Activated naive CD8-positive, alpha-beta T cell treated with anti-CD3 and anti-CD28 coated beads for 36 hours (primary cell): ENCODE results near the gene SASH3. TPM values are rescaled to one million over a fixed set of nuclear protein-coding genes. Genes with fewer than 3 reads are reported as not detected.

Source experiments
- DNase-seq: peaks from one replicate; pipeline ENCODE4 v3.0.0; 2021
- H3K27ac Mint-ChIP-seq: one replicate; pipeline ENCODE4 v1.8.0; 2022; ENCODE audit warnings: mild to moderate bottlenecking, moderate library complexity, mixed read lengths
- H3K27me3 Mint-ChIP-seq: one replicate; pipeline ENCODE4 v1.8.0; 2022; ENCODE audit warnings: mild to moderate bottlenecking, mixed read lengths
- H3K36me3 Mint-ChIP-seq: one replicate; pipeline ENCODE4 v1.8.0; 2021; ENCODE audit warnings: mild to moderate bottlenecking, mixed read lengths
- H3K4me1 Mint-ChIP-seq: one replicate; pipeline ENCODE4 v1.8.0; 2021; ENCODE audit warnings: mixed read lengths
- H3K4me3 Mint-ChIP-seq: one replicate; pipeline ENCODE4 v1.8.0; 2022; ENCODE audit warnings: mild to moderate bottlenecking, moderate library complexity, mixed read lengths
- H3K9me3 Mint-ChIP-seq: one replicate; pipeline ENCODE4 v1.8.0; 2022; ENCODE audit warnings: mixed read lengths
- total RNA-seq, 2 experiments: library from RNA; stranded (reverse); gene quantifications; one replicate each; pipeline ENCODE4 v1.2.3, GENCODE V29; 2021

SASH3 gene
- total RNA-seq, 2 experiments from 2014 or later: 121 to 123 TPM

DNA sequence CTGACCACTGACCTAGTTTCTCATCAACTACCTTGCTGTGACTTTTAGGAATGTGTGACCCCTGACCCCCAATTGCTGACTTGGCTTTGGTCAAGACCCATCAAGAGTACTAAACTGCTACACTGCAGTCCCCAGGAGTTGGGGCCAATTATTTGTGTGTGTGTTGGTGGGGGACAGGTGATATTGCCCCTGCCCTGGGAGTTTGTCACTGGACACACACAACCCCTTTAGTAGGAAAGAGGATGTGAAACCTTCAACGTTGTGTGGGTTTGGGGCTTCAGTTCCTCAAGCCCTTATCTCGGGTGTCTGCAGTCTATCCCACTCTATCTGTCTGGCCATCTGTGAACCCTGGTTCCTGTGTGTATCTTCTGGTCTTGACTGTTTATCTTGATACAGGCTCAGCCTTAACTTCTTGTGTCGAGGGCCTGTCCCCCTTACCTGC lies 6.5 kb downstream of the SASH3 start:
- H3K27ac Mint-ChIP-seq: peak overlapping the region; percentile 86
- peak overlapping the region; percentile 66 for H3K4me3 Mint-ChIP-seq
- H3K9me3 Mint-ChIP-seq: no peaks in the 10 kb centered on the region
- peaks cover 57% of the 10 kb centered on the region for H3K36me3 Mint-ChIP-seq
- H3K4me1 Mint-ChIP-seq: peaks cover 50% of the 10 kb centered on the region
- no peak for DNase-seq
- H3K27me3 Mint-ChIP-seq: no peaks in the 10 kb centered on the region

- no peak for DNase-seq
- Mint-ChIP-seq H3K36me3 (peaks cover 46% of the 10 kb centered on the region), H3K27me3 (no peaks in the 10 kb centered on the region), H3K9me3 (no peaks in the 10 kb centered on the region), H3K4me1 (peaks cover 47% of the 10 kb centered on the region), H3K27ac (peak overlapping the region; percentile 87), H3K4me3 (peak overlapping the region; percentile 18)
Measured at GRCh38 chrX:129787336-129788055, 7.7 kb downstream of the SASH3 start.

DNA sequence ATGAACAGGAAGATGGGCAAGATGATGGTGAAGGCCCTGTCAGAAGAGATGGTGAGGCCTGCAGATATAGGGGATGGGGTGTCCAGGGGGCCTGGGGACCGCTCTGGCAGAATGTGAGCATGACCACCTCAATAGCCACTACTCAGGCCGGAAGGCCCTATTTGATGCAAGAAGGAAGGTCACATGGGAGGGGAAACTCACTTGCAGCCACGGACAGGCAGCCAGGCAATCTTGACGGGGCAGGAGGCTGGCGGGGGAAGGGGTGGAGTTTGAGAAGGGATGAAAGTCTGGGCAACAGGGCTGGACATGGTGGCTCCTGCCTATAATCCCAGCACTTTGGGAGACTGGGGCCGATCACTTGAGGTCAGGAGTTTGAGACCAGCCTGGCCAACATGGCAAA lies 8.8 kb downstream of the SASH3 start:
- Mint-ChIP-seq H3K27ac (peak overlapping the region; percentile 58), H3K36me3 (peaks cover 36% of the 10 kb centered on the region)

DNA sequence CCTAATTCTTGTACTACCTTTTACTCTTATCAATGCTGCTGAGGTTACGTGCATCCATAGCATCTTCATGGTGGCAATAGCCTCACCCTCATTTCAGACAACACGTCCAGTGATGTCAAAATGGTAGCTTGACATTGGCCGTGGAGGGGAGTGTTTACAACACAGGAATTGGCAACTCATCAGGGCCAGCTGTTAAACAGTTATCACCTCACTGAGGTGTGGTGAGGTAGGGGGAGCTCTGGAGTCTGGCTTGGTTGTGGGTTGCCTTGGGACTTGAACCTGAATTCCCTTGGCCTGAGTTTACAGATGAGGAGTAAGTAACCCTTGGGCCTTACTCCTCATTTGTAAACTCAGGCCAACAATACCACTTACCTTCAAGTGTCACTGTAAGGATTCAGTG lies 10.4 kb downstream of the SASH3 start:
- no peaks in the 10 kb centered on the region for H3K27me3 Mint-ChIP-seq
- peak overlapping the region; percentile 51 for H3K27ac Mint-ChIP-seq
- H3K4me3 Mint-ChIP-seq: no peak overlapping the region
- DNase-seq: no peak
- no peaks in the 10 kb centered on the region for H3K9me3 Mint-ChIP-seq
- peaks cover 25% of the 10 kb centered on the region for H3K36me3 Mint-ChIP-seq
- peaks cover 26% of the 10 kb centered on the region for H3K4me1 Mint-ChIP-seq

More for the DNA sequence above, 8.8 kb downstream of the SASH3 start:
- Mint-ChIP-seq H3K4me3 (no peak overlapping the region), H3K4me1 (peaks cover 39% of the 10 kb centered on the region), H3K27me3 (no peaks in the 10 kb centered on the region), H3K9me3 (no peaks in the 10 kb centered on the region)
- no peak for DNase-seq

DNA sequence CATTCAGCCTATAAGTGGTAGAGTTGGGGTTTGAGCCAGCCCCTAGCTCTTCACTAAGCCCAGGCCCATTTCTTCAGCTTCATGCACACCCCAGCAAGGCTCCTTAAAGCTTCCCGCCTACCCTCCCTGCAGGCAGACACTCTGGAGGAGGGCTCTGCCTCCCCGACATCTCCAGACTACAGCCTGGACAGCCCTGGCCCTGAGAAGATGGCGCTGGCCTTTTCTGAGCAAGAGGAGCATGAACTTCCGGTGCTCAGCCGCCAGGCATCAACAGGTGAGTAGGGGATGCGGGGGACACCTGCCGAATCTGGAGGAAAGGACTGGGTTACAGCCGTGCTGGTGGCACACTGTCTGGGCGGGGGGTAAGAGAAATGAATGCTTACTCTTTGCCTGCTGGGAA lies 11.1 kb downstream of the SASH3 start:
- no peak for DNase-seq
- Mint-ChIP-seq H3K9me3 (no peaks in the 10 kb centered on the region), H3K27ac (no peak overlapping the region), H3K36me3 (peaks cover 18% of the 10 kb centered on the region), H3K4me1 (peaks cover 19% of the 10 kb centered on the region), H3K27me3 (no peaks in the 10 kb centered on the region), H3K4me3 (no peak overlapping the region)

GRCh38 chrX:129791336-129791735 lies 11.6 kb downstream of the SASH3 start:
- Mint-ChIP-seq H3K9me3 (no peaks in the 10 kb centered on the region), H3K36me3 (peaks cover 14% of the 10 kb centered on the region), H3K4me1 (peaks cover 14% of the 10 kb centered on the region), H3K27ac (peak overlapping the region; percentile 10), H3K27me3 (no peaks in the 10 kb centered on the region), H3K4me3 (no peak overlapping the region)
- DNase-seq: no peak

- Mint-ChIP-seq H3K27ac (peak overlapping the region; percentile 27), H3K27me3 (no peaks in the 10 kb centered on the region), H3K4me1 (peaks cover 11% of the 10 kb centered on the region), H3K36me3 (peaks cover 11% of the 10 kb centered on the region), H3K4me3 (no peak overlapping the region), H3K9me3 (no peaks in the 10 kb centered on the region)
- DNase-seq: no peak
Measured at GRCh38 chrX:129791961-129792570, 12.3 kb downstream of the SASH3 start.

DNA sequence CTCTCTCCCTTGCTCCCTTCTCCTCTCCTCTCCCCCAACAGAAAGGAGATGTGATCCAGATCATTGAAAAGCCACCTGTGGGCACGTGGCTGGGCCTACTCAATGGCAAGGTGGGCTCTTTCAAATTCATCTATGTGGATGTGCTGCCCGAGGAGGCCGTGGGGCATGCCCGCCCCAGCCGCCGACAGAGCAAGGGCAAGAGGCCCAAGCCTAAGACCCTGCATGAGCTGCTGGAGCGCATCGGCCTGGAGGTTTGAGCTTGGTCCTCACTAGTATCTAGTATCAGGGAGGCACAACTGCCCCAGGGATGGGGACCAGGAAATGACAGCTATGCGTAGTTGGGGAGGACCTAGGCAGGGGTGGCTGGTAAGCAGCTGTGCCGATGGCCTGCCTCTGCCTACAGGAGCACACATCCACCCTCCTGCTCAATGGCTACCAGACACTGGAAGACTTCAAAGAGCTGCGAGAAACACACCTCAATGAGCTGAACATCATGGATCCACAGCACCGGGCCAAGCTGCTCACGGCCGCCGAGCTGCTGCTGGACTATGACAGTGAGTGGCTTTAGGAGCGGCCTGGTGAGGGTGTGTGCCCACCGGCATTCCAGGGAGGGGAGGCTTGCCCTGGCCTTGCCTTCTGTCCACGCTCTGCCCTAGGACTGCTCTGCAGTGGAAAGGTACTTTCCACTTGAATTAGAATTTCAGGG lies 13.0 kb downstream of the SASH3 start:
- Mint-ChIP-seq H3K9me3 (no peaks in the 10 kb centered on the region), H3K36me3 (peaks cover 8% of the 10 kb centered on the region), H3K4me3 (no peak overlapping the region), H3K27ac (peak overlapping the region; percentile 12), H3K4me1 (peaks cover 8% of the 10 kb centered on the region), H3K27me3 (no peaks in the 10 kb centered on the region)
- no peak for DNase-seq

DNA sequence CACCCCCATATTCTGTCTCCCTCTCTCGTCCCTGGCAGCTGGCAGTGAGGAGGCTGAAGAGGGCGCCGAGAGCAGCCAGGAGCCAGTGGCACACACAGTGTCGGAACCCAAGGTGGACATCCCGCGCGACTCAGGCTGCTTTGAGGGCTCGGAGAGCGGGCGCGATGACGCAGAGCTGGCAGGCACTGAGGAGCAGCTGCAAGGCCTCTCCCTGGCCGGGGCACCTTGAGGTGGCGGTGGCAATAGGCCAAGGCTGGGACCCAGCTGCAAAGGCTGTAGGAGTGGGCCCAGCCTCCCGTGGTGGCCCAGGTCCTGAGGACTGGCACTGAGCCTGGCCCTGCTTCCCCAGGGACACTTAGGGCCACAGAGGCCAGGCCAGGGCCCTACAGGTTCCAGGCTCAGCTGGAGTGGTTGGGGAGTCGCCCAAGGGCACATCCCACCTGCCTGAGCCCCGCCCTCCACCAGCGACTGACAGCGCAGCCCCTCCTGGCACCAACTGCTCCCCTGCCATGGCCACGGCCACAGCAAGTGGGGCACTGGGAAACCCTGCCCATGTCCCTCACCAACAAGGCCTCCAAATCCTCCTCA lies 13.9 kb downstream of the SASH3 start:
- H3K9me3 Mint-ChIP-seq: no peaks in the 10 kb centered on the region
- H3K27ac Mint-ChIP-seq: no peak overlapping the region
- H3K36me3 Mint-ChIP-seq: peaks cover 15% of the 10 kb centered on the region
- no peaks in the 10 kb centered on the region for H3K27me3 Mint-ChIP-seq
- H3K4me1 Mint-ChIP-seq: peaks cover 16% of the 10 kb centered on the region
- no peak overlapping the region for H3K4me3 Mint-ChIP-seq
- no peak for DNase-seq

- H3K27ac Mint-ChIP-seq: peak overlapping the region; percentile 72
- no peak for DNase-seq
- no peak overlapping the region for H3K4me3 Mint-ChIP-seq
- H3K4me1 Mint-ChIP-seq: peaks cover 27% of the 10 kb centered on the region
- H3K9me3 Mint-ChIP-seq: no peaks in the 10 kb centered on the region
- H3K27me3 Mint-ChIP-seq: no peaks in the 10 kb centered on the region
- peaks cover 26% of the 10 kb centered on the region for H3K36me3 Mint-ChIP-seq
Measured at GRCh38 chrX:129795584-129795983, 15.8 kb downstream of the SASH3 start.

DNA sequence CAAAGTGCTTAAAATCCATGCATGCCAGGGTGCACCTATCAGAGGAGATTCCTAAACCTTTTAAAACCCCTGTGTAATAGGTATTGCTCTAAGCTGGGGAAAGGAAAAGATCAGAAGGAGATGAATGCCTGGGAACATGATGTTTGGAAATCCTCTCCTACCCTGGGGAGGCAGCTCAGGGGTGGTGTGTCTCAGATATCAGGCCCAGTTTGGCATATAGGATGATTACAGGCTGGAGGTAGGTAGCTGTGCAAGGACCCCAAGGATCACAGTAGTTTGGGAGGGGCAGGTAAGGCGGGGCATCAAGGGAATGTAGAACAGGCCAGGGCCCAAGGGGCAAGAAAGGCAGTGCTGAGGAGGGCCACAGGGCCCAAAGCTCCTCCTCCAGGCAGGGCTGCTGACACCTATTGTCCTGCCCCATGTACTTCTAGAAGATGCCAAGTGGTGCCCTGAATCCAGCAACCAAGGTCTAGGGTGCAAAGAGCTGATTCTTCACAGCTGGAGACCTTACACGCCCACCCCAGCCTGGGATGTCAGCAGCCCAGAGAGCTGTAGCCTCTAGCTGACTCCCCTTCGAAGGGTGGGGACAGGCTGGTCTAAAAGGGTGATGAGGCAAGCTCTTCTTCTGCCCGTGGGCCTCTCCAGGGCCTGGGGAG lies 17.6 kb downstream of the SASH3 start:
- Mint-ChIP-seq H3K4me1 (peaks cover 27% of the 10 kb centered on the region), H3K36me3 (peaks cover 26% of the 10 kb centered on the region), H3K27me3 (no peaks in the 10 kb centered on the region), H3K9me3 (no peaks in the 10 kb centered on the region), H3K4me3 (no peak overlapping the region), H3K27ac (no peak overlapping the region)
- DNase-seq: no peak

- DNase-seq: no peak
- Mint-ChIP-seq H3K4me1 (peaks cover 27% of the 10 kb centered on the region), H3K4me3 (no peak overlapping the region), H3K27me3 (no peaks in the 10 kb centered on the region), H3K9me3 (no peaks in the 10 kb centered on the region), H3K36me3 (peaks cover 26% of the 10 kb centered on the region), H3K27ac (peak overlapping the region; percentile 76)
Measured at GRCh38 chrX:129798456-129798855, 18.7 kb downstream of the SASH3 start.

- no peak overlapping the region for H3K4me3 Mint-ChIP-seq
- DNase-seq: peak; percentile 41
- no peaks in the 10 kb centered on the region for H3K27me3 Mint-ChIP-seq
- H3K36me3 Mint-ChIP-seq: peaks cover 26% of the 10 kb centered on the region
- H3K4me1 Mint-ChIP-seq: peaks cover 27% of the 10 kb centered on the region
- no peaks in the 10 kb centered on the region for H3K9me3 Mint-ChIP-seq
- H3K27ac Mint-ChIP-seq: peak overlapping the region; percentile 76
Measured at GRCh38 chrX:129798888-129799287, 19.1 kb downstream of the SASH3 start.

GRCh38 chrX:129800186-129800585 lies 20.4 kb downstream of the SASH3 start:
- DNase-seq: no peak
- no peak overlapping the region for H3K4me3 Mint-ChIP-seq
- H3K27me3 Mint-ChIP-seq: no peaks in the 10 kb centered on the region
- no peaks in the 10 kb centered on the region for H3K9me3 Mint-ChIP-seq
- peaks cover 27% of the 10 kb centered on the region for H3K36me3 Mint-ChIP-seq
- peaks cover 27% of the 10 kb centered on the region for H3K4me1 Mint-ChIP-seq
- H3K27ac Mint-ChIP-seq: no peak overlapping the region

GRCh38 chrX:129802863-129803262 lies 23.1 kb downstream of the SASH3 start:
- Mint-ChIP-seq H3K36me3 (peaks cover 27% of the 10 kb centered on the region), H3K4me3 (no peak overlapping the region), H3K9me3 (no peaks in the 10 kb centered on the region), H3K4me1 (peaks cover 26% of the 10 kb centered on the region), H3K27me3 (no peaks in the 10 kb centered on the region), H3K27ac (no peak overlapping the region)
- DNase-seq: no peak
